Spleen (tissue), 11 donors: ENCODE data around the gene CLASP2. TPM values are rescaled to one million over a fixed set of nuclear protein-coding genes. Genes with fewer than 3 reads are reported as not detected.

Experiments
- DNase-seq: peaks from one replicate; pipeline ENCODE4 v3.0.0-alpha.2; 2020
- H3K27ac ChIP-seq, 8 donors: fragments of 200-600 bp; sonication (generic) in 7 of 8; 1 replicate in 4 of 8; 2 replicates in 4 of 8; pipeline versions ENCODE4 v1.5.0 to v1.8.0; 2016 to 2021; ENCODE audit warnings: inconsistent platforms in 4 of 8, mild to moderate bottlenecking in 4 of 8, moderate library complexity in 1 of 8
- H3K27me3 ChIP-seq, 7 donors: fragments of 200-600 bp; sonication (generic) in 6 of 7; replicated peaks in 1 of 7; 1 replicate in 4 of 7; 2 replicates in 3 of 7; pipeline versions ENCODE4 v1.5.0 to v1.8.0; 2016 to 2021; ENCODE audit warnings: inconsistent platforms in 3 of 7, mild to moderate bottlenecking in 1 of 7
- H3K36me3 ChIP-seq, 6 donors: fragments of 200-600 bp; sonication (generic) in 5 of 6; 1 replicate in 4 of 6; 2 replicates in 2 of 6; pipeline versions ENCODE4 v1.5.0 to v1.8.0; 2016 to 2021; ENCODE audit warnings: inconsistent platforms in 2 of 6
- H3K4me1 ChIP-seq, 6 donors: fragments of 200-600 bp; sonication (generic) in 5 of 6; 1 replicate in 3 of 6; 2 replicates in 3 of 6; pipeline versions ENCODE4 v1.5.0 to v1.8.0; 2016 to 2021; ENCODE audit warnings: inconsistent platforms in 3 of 6
- H3K4me3 ChIP-seq, 8 donors: fragments of 200-600 bp; sonication (generic) in 7 of 8; 1 replicate in 4 of 8; 2 replicates in 4 of 8; pipeline versions ENCODE4 v1.5.0 to v1.8.0; 2016 to 2021; ENCODE audit warnings: inconsistent platforms in 4 of 8, mild to moderate bottlenecking in 4 of 8, moderate library complexity in 2 of 8
- H3K9me3 ChIP-seq, 8 donors: fragments of 200-600 bp; sonication (generic) in 7 of 8; 1 replicate in 4 of 8; 2 replicates in 4 of 8; pipeline versions ENCODE4 v1.5.0 to v1.8.0; 2016 to 2021; ENCODE audit warnings: inconsistent platforms in 4 of 8
- POLR2A ChIP-seq, 3 donors: fragments of 450-650 bp; IDR thresholded peaks; one replicate each; pipeline ENCODE4 v1.5.1; 2017; ENCODE audit warnings: antibody characterized with exemption in 3 of 3, mild to moderate bottlenecking in 1 of 3
- POLR2AphosphoS5 ChIP-seq, 3 donors: sonication (generic); formaldehyde crosslinking; IDR thresholded peaks; one replicate each; pipeline ENCODE4 v1.5.1; 2017; ENCODE audit warnings: antibody characterized with exemption in 3 of 3
- WGBS, 5 donors: extraction: QIAGEN DNeasy Blood & Tissue Kit in 3 of 5; methylation state at CpG; one replicate each; pipeline versions ENCODE4 v1.1.5 to v1.1.7; 2013 to 2018; 5-methylcytosine and 5-hydroxymethylcytosine counted together
- intact Hi-C: fragments of 100-400 bp; cut with DNase I; formaldehyde crosslinking; loops from one replicate; pipeline ENCODE4 v1.15.0; 2023; ENCODE audit warnings: low total_unique reads
- polyA plus RNA-seq, 3 donors: library from polyadenylated mRNA; stranded (reverse); fragments of 200-250 nt; gene quantifications; one replicate each; pipeline ENCODE4 v1.2.1, GENCODE V29; 2013
- total RNA-seq, 7 donors: library from RNA; depleted of rRNA in 3 of 7; stranded (reverse); fragments of >200 nt in 3 of 7; fragmentation: NEBNext Ultra II Directional in 4 of 7; extraction: Animal tissue kit (Norgen Biotek cat#: 25700) in 4 of 7; gene quantifications; one replicate each; pipeline versions ENCODE4 v1.1.0 to v1.2.1, GENCODE V29; 2016 to 2021
- TF ChIP-seq, protein P1 (sequence below), 11 experiments: fragments of 200-600 bp in 7 of 11; fragments of 450-650 bp in 4 of 11; sonication (generic) in 4 of 11; IDR thresholded peaks in 8 of 11; conservative IDR thresholded peaks in 3 of 11; 1 replicate in 7 of 11; 2 replicates in 4 of 11; pipeline versions ENCODE4 v1.4.0 to v1.8.0; 2016 to 2021; ENCODE audit warnings: antibody characterized with exemption in 11 of 11, inconsistent platforms in 4 of 11, mild to moderate bottlenecking in 1 of 11
- donor health status: healthy with polysubstance abuse.
- donor health status: DM: no; HTN: no; CAD: no; lungs with moderate emphysema.
- donor health status: DM: no; HTN: no; CAD: no.
- donor health status: Bipolar disorder and iron deficiency.
- donor health status: healthy.
- donor health status: DM: no; HTN: no; CAD: no.
- donor health status: DM: yes; HTN: yes; CAD: no.

Gene CLASP2
- total and polyA plus RNA-seq, 10 donors = 8.7 to 200 (median 72.5) TPM

DNA sequence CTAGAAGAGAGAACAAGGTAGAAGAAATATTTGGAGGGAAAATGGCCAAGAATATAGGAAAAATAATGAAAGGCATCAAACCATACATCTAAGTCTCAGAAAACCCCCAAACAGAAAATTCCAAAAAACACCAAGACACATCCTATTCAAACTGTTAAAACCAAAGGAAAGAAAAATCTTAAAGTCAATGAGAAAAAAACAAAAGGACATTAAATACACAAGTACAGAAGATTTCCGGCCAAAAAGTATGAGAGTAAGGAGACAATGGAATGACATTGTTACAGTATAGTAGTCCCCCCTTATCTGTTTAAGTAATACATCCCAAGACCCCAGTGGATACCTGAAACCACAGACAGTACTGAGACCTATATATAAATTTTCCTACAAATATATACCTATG is 18.8 kb downstream of the CLASP2 start:
- peaks cover 0 to 47% (median 30%) of the 10 kb centered on the region in 8 donors for H3K9me3 ChIP-seq
- TF ChIP-seq POLR2A (IDR thresholded peaks at IDR 0.05) (no peak), POLR2AphosphoS5 (IDR thresholded peaks at IDR 0.05) (no peak)
- TF ChIP-seq, protein P1, sequence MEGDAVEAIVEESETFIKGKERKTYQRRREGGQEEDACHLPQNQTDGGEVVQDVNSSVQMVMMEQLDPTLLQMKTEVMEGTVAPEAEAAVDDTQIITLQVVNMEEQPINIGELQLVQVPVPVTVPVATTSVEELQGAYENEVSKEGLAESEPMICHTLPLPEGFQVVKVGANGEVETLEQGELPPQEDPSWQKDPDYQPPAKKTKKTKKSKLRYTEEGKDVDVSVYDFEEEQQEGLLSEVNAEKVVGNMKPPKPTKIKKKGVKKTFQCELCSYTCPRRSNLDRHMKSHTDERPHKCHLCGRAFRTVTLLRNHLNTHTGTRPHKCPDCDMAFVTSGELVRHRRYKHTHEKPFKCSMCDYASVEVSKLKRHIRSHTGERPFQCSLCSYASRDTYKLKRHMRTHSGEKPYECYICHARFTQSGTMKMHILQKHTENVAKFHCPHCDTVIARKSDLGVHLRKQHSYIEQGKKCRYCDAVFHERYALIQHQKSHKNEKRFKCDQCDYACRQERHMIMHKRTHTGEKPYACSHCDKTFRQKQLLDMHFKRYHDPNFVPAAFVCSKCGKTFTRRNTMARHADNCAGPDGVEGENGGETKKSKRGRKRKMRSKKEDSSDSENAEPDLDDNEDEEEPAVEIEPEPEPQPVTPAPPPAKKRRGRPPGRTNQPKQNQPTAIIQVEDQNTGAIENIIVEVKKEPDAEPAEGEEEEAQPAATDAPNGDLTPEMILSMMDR (IDR thresholded peaks at IDR 0.05 in 8 of 11, conservative IDR thresholded peaks at IDR 0.05 in 3 of 11) = no peak
- WGBS, 5 donors = 96 to 100% (median 100%) methylated on average over 1 of the region's 1 CpG

DNA sequence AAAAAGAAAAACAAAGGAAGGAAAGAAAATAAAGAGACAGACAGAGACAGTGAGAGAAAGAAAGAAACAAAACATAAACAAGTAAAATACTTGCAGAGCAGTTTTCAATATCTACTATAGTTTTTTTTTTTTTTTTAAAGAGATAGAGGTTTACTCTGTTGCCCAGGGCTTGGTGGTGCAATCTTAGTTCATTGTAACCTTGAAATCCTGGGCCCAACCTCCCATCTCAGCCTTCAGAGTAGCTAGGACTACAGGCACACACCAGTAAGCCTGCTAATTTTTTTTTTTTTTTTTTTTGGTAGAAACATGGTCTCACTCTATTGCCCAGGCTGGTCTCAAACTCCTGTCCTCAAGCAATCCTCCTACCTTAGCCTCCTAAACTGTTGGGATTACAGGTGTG is 23.1 kb downstream of the CLASP2 start:
- no peaks in the 10 kb centered on the region for H3K4me1 ChIP-seq
- H3K27me3 ChIP-seq = no peaks in the 10 kb centered on the region
- H3K4me3 ChIP-seq = no peak overlapping the region
- peaks cover 0 to 8% (median 3%) of the 10 kb centered on the region in 8 donors for H3K9me3 ChIP-seq
- peaks cover 0 to 13% (median under 1%) of the 10 kb centered on the region in 6 donors for H3K36me3 ChIP-seq
- H3K27ac ChIP-seq = no peak overlapping the region
- intact Hi-C loops = no loop called here
- no peak for TF ChIP-seq POLR2A (IDR thresholded peaks at IDR 0.05)
- DNase-seq = no peak

More for the DNA sequence above, 18.8 kb downstream of the CLASP2 start:
- DNase-seq = no peak
- Histone ChIP-seq H3K4me1 (no peaks in the 10 kb centered on the region), H3K36me3 (peaks cover 0 to 11% (median 0%) of the 10 kb centered on the region in 6 donors), H3K27me3 (no peaks in the 10 kb centered on the region), H3K27ac (no peak overlapping the region), H3K4me3 (no peak overlapping the region)
- intact Hi-C loops = no loop called here

DNA sequence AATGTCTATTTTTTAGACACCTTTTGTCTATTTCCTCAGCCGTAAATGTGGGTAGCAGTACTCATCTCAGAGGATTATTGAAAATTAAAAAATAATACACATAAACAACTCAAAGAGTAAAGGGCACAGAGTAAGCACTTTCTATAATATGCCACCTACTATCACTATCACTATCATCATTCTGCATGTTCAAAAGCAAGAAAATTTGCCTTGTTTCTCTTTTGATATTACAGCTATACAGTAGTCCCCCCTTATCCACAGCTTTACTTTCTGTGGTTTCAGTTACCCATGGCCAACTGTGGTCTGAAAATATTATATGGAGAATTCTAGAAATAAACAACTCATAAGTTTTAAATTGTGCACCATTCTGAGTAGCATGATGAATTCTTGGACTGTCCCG is 27.7 kb downstream of the CLASP2 start:
- Histone ChIP-seq H3K4me3 (no peak overlapping the region), H3K9me3 (no peaks in the 10 kb centered on the region), H3K36me3 (peaks cover 0 to 47% (median 6%) of the 10 kb centered on the region in 6 donors), H3K4me1 (no peaks in the 10 kb centered on the region), H3K27ac (no peak overlapping the region), H3K27me3 (no peaks in the 10 kb centered on the region)
- TF ChIP-seq POLR2AphosphoS5 (IDR thresholded peaks at IDR 0.05) (no peak), POLR2A (IDR thresholded peaks at IDR 0.05) (no peak)
- TF ChIP-seq, protein P1 (IDR thresholded peaks at IDR 0.05 in 8 of 11, conservative IDR thresholded peaks at IDR 0.05 in 3 of 11) = no peak
- intact Hi-C loops = no loop called here
- no peak for DNase-seq
- WGBS, 5 donors = 95 to 99% (median 96%) methylated on average over 2 of the region's 2 CpGs

DNA sequence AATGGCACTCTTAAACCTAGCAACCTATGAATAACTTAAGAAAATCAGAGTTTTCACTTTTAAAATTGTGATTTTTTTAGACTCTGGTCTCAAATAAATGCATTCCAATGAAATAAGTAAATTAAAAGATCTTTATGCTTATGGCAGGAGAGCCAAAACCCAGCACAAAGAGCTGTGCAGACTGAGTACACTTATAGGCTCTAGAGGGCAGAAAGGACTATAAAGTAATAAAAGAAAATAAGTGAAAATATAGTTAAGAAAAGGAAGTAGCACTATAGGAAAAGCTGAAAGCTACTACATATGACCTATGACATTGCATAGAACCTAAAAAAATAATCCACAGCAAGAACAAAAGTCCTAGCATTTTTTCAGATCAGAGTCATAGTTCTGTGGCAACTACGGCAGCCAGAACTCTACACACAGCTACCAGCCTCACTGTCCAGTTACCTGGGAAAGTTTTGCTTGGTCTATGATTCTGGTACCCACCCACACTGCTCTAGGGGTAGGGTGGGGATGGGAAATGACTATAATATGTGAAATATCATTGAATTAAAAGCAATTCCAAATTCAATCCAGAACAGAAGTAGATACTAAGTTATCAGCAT is 30.5 kb downstream of the CLASP2 start:
- Histone ChIP-seq H3K27ac (no peak overlapping the region), H3K9me3 (no peaks in the 10 kb centered on the region), H3K36me3 (peaks cover 0 to 68% (median 24%) of the 10 kb centered on the region in 6 donors), H3K4me1 (no peaks in the 10 kb centered on the region), H3K4me3 (no peak overlapping the region), H3K27me3 (no peaks in the 10 kb centered on the region)
- WGBS, 5 donors = 75 to 100% (median 93%) methylated on average over 1 of the region's 1 CpG
- intact Hi-C loops = no loop called here
- no peak for TF ChIP-seq POLR2A (IDR thresholded peaks at IDR 0.05)
- no peak for DNase-seq

DNA sequence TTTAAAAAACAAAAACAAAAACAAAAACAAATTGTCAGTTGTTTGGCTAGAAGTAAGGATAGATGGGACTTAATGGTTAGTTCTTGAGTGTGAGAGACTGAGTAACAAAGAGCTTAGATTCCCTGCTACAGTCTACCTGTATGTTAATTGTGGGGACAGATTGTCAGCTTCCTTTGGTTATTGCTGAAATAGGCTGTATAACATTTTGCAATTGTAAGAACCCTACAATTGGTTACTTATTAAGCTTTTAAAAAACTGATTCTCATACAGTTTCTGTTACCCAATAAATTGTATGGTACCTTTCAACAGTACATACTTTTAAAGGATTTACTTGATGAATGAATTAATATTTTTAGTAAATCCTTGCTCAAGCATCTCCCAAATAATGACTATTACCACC is 35.3 kb downstream of the CLASP2 start:
- Histone ChIP-seq H3K4me1 (no peaks in the 10 kb centered on the region), H3K27me3 (no peaks in the 10 kb centered on the region), H3K27ac (no peak overlapping the region), H3K4me3 (no peak overlapping the region), H3K9me3 (peaks cover 0 to 16% (median 11%) of the 10 kb centered on the region in 8 donors), H3K36me3 (peaks cover 0 to 90% (median 32%) of the 10 kb centered on the region in 6 donors)
- intact Hi-C loops = no loop called here
- DNase-seq = no peak
- TF ChIP-seq, protein P1 (IDR thresholded peaks at IDR 0.05 in 8 of 11, conservative IDR thresholded peaks at IDR 0.05 in 3 of 11) = no peak
- TF ChIP-seq POLR2AphosphoS5 (IDR thresholded peaks at IDR 0.05) = no peak
- TF ChIP-seq POLR2A (IDR thresholded peaks at IDR 0.05) = no peak
